Choroid plexus epithelial cell (primary cell): ENCODE data around the gene BARHL1.
"Not testable (repeated sequence)": the region's sequence is repeated elsewhere in the genome, so short reads cannot be mapped to it uniquely, and the experiment has no call there.

Experiments
- DNase-seq: peaks from one replicate; pipeline ENCODE4 v3.0.0-alpha.2; 2010; ENCODE audit warnings: low read depth
- H3K4me3 ChIP-seq: 2 replicates; pipeline ENCODE4 v1.5.1; 2011; ENCODE audit warnings: low read depth, mild to moderate bottlenecking, control low read depth, low read length, moderate library complexity
- TF ChIP-seq, protein P1 (sequence below): conservative IDR thresholded peaks from 2 replicates; pipeline ENCODE4 v1.5.1; 2011; ENCODE audit warnings: low read depth, mild to moderate bottlenecking, control low read depth, inconsistent platforms, low read length, moderate library complexity

Gene BARHL1

DNA sequence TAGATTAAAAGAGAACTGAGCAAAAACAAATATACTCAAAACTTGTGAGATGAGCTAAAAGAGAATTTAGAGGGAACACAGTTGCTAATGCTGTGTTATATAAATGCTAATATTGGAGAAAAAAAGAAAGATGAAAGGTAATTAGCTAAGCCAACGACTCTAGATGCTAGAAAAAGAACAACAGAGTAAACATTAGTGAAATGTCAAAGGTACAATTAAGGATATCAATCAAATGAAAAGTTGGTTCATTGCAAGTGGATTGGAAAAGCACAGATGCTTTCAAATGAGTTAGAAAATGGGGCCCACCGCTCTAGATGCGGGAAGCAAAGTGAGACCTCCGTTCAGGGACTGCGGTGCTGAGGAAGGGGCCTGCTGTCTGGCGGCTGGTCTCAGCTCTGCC, 17.9 kb upstream of the BARHL1 start:
- TF ChIP-seq, protein P1, sequence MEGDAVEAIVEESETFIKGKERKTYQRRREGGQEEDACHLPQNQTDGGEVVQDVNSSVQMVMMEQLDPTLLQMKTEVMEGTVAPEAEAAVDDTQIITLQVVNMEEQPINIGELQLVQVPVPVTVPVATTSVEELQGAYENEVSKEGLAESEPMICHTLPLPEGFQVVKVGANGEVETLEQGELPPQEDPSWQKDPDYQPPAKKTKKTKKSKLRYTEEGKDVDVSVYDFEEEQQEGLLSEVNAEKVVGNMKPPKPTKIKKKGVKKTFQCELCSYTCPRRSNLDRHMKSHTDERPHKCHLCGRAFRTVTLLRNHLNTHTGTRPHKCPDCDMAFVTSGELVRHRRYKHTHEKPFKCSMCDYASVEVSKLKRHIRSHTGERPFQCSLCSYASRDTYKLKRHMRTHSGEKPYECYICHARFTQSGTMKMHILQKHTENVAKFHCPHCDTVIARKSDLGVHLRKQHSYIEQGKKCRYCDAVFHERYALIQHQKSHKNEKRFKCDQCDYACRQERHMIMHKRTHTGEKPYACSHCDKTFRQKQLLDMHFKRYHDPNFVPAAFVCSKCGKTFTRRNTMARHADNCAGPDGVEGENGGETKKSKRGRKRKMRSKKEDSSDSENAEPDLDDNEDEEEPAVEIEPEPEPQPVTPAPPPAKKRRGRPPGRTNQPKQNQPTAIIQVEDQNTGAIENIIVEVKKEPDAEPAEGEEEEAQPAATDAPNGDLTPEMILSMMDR = no peak
- no peak for DNase-seq
- no peak overlapping the region for H3K4me3 ChIP-seq

DNA sequence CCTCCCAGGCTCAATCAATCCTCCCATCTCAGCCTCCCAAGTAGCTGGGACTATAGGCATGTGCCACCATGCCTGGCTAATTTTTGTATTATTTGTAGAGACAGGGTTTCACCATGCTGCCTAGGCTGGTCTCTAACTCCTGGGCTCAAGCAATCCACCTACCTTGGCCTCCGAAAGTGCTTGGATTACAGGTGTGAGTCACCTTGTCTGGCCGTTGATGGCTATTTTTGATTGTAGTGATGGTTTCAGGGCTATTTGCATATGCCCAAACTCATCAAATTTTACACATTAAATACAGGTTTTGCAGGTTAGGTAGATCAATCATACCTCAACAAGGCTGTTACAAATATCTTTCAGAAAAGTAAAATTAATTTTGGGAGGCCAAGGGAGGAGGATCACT, 13.6 kb upstream of the BARHL1 start:
- DNase-seq, H3K4me3 ChIP-seq: not testable (repeated sequence)

- no peak for DNase-seq
- TF ChIP-seq, protein P1 = no peak
- H3K4me3 ChIP-seq = no peak overlapping the region
Observed at GRCh38 chr9:132571806-132572600, 10.4 kb upstream of the BARHL1 start.

GRCh38 chr9:132572921-132573320, 9.5 kb upstream of the BARHL1 start:
- no peak overlapping the region for H3K4me3 ChIP-seq
- TF ChIP-seq, protein P1 = no peak
- no peak for DNase-seq

- no peak overlapping the region for H3K4me3 ChIP-seq
- TF ChIP-seq, protein P1 = peak; percentile 91
- DNase-seq = peak; percentile 83
Observed at GRCh38 chr9:132575005-132575609, 7.3 kb upstream of the BARHL1 start.

DNA sequence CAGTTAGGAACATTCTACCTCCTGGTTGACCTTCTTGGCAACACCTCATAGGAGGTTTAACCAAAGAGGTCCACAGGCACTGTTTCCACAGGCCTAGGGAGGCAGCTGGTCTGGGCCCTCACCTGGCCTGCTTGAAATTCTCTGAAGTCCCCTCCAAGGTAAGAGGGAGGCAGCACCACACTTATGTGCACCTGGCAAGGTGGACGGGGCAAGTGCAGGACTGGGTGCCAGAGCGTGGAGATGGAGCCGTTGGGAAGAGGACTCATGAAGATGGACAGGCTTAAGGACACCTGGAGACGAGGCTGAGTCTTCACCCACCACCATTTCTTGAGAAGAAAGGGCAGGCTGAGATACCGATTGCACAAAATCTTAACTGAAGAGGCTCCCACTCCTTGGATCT, 6.6 kb upstream of the BARHL1 start:
- TF ChIP-seq, protein P1 = no peak
- no peak overlapping the region for H3K4me3 ChIP-seq
- DNase-seq = no peak

GRCh38 chr9:132577119-132577518, 5.3 kb upstream of the BARHL1 start:
- DNase-seq = no peak
- TF ChIP-seq, protein P1 = no peak
- H3K4me3 ChIP-seq = no peak overlapping the region
